Measurements from ENCODE around the gene ART1.

The ART1 gene

DNA sequence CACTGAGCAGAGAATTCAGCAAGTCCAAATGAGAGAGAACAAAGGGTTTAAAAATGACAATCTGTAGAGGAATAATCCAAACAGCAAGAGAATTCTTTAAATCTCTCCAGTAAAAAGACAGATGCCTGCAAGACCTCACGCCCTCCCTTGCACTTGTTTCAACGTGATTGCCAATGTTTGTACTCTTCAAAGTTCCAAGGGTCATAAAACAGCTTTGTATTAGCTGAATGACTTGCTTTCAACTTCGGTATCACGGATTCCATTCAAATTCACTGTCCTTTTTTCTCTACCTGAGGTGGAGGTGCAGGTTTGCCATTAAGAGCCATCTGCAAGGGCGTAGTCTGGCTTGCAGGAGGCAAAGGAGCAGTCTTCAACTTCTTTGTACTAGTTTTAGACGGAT lies 67.3 kb downstream of the ART1 start:
- no peak for DNase-seq

All from anterior cingulate cortex (tissue), 58 donors.